Mammary epithelial cell (primary cell): ENCODE data around the gene ELL2.

ENCODE experiments used
- CTCF ChIP-seq, 2 donors: IDR thresholded peaks in 1 of 2; conservative IDR thresholded peaks in 1 of 2; 2 replicates each; pipeline ENCODE4 v1.5.1; 2011 to 2012; ENCODE audit warnings: inconsistent platforms in 2 of 2, low read length in 2 of 2, mild to moderate bottlenecking in 2 of 2, control low read depth in 1 of 2, low read depth in 1 of 2; ENCODE audit not compliant: insufficient read depth in 1 of 2; ENCODE audit errors: extremely low read depth in 1 of 2
- EZH2 ChIP-seq: IDR thresholded peaks from 2 replicates; pipeline ENCODE4 v1.6.1; 2012; ENCODE audit warnings: low read length, inconsistent platforms, borderline replicate concordance

- TF ChIP-seq CTCF (conservative IDR thresholded peaks at IDR 0.05 in 1 of 2, IDR thresholded peaks at IDR 0.05 in 1 of 2; ENCODE audit: extremely low read depth in 1 of 2, insufficient read depth in 1 of 2, low read depth in 1 of 2, low read length in 2 of 2) (no peak), EZH2 (no peak)
These were observed 31.3 kb downstream of the ELL2 start for GRCh38 chr5:95930141-95930930.
